AG09309 (cell line): ENCODE data around the gene PLD5.
"Not testable (repeated sequence)": the region's sequence is repeated elsewhere in the genome, so short reads cannot be mapped to it uniquely, and the experiment has no call there.

ENCODE experiments used
- DNase-seq: peaks from one replicate; pipeline ENCODE4 v3.0.0-alpha.2; 2010; ENCODE audit warnings: low read depth
- H3K4me3 ChIP-seq: 2 replicates; pipeline ENCODE4 v1.5.1; 2011; ENCODE audit warnings: mild to moderate bottlenecking, low read depth, low read length, moderate library complexity; ENCODE audit not compliant: control insufficient read depth
- TF ChIP-seq, protein P1 (sequence below): IDR thresholded peaks from 2 replicates; pipeline ENCODE4 v1.5.1; 2011; ENCODE audit warnings: mild to moderate bottlenecking, low read depth, low read length, inconsistent platforms; ENCODE audit not compliant: insufficient read depth, control insufficient read depth; ENCODE audit errors: missing control alignments

The PLD5 gene

GRCh38 chr1:242224461-242224860, 300.0 kb downstream of the PLD5 start:
- no peak for DNase-seq
- no peak overlapping the region for H3K4me3 ChIP-seq
- TF ChIP-seq, protein P1, sequence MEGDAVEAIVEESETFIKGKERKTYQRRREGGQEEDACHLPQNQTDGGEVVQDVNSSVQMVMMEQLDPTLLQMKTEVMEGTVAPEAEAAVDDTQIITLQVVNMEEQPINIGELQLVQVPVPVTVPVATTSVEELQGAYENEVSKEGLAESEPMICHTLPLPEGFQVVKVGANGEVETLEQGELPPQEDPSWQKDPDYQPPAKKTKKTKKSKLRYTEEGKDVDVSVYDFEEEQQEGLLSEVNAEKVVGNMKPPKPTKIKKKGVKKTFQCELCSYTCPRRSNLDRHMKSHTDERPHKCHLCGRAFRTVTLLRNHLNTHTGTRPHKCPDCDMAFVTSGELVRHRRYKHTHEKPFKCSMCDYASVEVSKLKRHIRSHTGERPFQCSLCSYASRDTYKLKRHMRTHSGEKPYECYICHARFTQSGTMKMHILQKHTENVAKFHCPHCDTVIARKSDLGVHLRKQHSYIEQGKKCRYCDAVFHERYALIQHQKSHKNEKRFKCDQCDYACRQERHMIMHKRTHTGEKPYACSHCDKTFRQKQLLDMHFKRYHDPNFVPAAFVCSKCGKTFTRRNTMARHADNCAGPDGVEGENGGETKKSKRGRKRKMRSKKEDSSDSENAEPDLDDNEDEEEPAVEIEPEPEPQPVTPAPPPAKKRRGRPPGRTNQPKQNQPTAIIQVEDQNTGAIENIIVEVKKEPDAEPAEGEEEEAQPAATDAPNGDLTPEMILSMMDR, result no peak

DNA sequence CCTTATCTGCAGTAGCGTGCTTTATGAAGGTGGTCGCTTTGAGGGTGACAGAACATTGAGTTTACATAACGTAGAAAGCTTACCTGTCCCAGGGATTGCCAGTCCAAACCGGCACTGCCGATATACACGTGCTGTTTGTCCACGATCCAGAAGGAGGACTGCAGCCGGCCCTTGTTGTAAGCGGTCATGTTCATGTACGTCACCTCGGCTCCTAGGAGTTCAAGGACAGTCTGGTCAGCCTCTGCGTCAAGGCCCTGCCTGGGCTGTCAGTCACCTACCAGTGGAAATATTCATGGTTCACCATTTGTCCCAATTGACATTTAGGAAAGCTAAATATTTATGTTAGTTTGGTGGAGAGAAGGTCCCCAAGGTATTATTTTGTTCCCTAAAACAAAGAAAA, 304.6 kb downstream of the PLD5 start:
- no peak for DNase-seq
- TF ChIP-seq, protein P1, result no peak
- no peak overlapping the region for H3K4me3 ChIP-seq

- TF ChIP-seq, protein P1, result no peak
- no peak for DNase-seq
- no peak overlapping the region for H3K4me3 ChIP-seq
These were observed 305.1 kb downstream of the PLD5 start for GRCh38 chr1:242219298-242219901.

DNA sequence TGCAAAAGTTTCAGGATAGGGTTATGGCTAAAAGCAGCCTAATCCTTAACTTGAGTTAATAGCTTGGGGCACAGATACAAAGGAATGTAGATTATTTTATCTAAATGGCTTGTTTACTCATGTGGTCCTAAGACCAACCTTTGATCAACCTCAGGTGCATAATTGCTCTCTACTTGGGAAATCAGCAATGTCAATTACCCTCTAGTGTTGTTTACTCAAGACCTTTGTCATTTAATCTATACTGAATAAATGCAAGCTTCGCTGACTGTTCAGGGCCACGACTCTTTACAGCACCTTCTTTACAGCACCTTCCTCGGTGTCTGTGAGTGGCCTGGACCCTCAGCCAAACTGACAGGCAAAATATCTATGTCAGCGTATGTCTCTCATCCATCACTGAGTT, 308.1 kb downstream of the PLD5 start:
- TF ChIP-seq, protein P1, result no peak
- DNase-seq, result no peak
- H3K4me3 ChIP-seq, result no peak overlapping the region

DNA sequence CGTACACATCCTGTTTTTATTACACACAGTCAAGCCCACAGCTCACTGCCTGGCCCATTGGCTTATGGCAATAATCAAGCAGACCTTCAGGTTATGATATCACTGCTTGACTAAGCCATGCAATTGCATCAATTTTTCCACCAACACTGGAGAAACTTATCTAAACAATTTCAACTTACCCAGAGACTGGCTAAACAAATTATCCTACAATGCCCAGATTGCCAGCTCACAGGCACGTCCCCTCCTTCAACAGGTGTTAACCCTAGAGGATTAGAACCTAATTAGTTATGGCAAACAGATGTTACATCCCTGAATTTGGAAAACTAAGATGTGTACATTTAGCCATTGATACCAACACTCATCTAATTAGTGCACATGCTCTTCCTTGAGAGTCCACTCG, 310.0 kb downstream of the PLD5 start:
- DNase-seq, result not testable (repeated sequence)

DNA sequence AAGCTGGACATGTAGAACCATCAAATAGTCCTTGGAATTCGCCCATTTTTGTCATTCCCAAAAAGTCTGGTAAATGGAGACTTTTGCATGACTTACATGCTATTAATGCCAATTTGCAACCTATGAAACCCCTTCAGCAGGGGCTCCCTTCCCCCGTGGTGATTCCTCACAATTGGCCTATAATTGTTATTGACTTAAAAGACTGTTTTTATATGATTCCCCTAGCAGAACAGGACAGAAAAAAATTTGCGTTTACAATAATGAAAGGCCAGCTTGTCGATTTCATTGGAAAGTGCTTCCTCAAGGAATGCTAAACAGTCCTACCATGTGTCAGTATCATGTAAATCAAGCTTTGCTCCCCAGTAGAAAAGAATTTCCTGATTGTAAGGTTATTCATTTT, 311.5 kb downstream of the PLD5 start:
- not testable (repeated sequence) for H3K4me3 ChIP-seq, DNase-seq

More for the DNA sequence above, 310.0 kb downstream of the PLD5 start:
- H3K4me3 ChIP-seq, result not testable (repeated sequence)

GRCh38 chr1:242212401-242212800, 312.1 kb downstream of the PLD5 start:
- DNase-seq, result no peak
- H3K4me3 ChIP-seq, result no peak overlapping the region
- TF ChIP-seq, protein P1, result no peak

DNA sequence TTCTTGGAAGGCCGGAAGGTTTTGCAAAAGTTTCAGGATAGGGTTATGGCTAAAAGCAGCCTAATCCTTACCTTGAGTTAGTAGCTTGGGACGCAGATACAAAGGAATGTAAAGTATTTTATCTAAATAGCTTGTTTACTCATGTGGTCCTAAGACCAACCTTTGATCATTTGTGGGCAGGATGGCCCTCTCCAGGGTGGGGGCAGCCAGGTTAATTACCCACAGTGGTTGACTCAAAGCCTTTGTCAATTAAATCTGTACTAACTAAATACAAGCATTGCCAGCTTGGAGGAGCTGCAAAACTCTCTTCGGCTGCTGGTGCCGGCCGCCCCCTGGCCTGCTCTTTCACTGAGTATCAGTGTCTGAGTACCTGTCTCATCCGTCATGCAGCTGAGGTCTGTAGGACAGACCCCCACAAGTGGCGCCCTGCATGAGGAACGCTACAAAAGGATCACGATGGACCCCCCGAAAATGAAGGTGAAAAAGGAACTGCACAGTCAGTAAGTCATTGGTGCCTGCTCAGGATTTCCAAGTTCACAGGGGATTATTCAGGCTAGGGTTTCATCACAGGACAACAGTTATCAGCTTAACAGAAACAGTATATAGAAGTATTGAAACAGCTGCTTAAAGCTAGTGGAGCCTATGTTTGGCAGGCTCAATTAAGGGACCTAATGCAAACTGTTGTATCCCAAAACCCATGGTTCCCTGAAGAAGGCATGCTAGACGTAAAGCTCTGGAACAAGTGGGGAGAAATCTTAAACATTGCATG, 313.1 kb downstream of the PLD5 start:
- no peak for DNase-seq
- H3K4me3 ChIP-seq, result no peak overlapping the region
- TF ChIP-seq, protein P1, result no peak

DNA sequence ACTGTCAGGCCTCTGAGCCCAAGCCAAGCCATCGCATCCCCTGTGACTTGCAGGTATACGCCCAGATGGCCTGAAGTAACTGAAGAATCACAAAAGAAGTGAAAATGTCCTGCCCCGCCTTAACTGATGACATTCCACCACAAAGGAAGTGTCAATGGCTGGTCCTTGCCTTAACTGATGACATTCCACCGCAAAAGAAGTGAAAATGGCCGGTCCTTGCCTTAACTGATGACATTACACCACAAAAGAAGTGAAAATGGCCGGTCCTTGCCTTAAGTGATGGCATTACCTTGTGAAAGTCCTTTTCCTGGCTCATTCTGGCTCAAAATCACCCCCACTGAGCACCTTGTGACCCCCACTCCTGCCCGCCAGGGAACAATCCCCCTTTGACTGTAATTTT, 314.2 kb downstream of the PLD5 start:
- H3K4me3 ChIP-seq, DNase-seq: not testable (repeated sequence)
